CD14-positive monocyte (primary cell): ENCODE data around the gene PKP2. TPM values are rescaled to one million over a fixed set of nuclear protein-coding genes. Genes with fewer than 3 reads are reported as not detected.

Source experiments
- DNase-seq, 3 donors: peaks; one replicate each; pipeline ENCODE4 v3.0.0-alpha.2; 2011 to 2022
- H2AFZ ChIP-seq: 2 replicates; pipeline ENCODE4 v1.6.0; 2012; ENCODE audit warnings: mild to moderate bottlenecking, low read depth, low read length, inconsistent platforms; ENCODE audit not compliant: insufficient read depth, poor library complexity, severe bottlenecking
- H3K27ac ChIP-seq, 2 donors: 1 replicate in 1 of 2; 2 replicates in 1 of 2; pipeline ENCODE4 v1.5.1; 2012 to 2013; ENCODE audit warnings: low read length in 2 of 2, control low read depth in 1 of 2, inconsistent platforms in 1 of 2, low read depth in 1 of 2, mild to moderate bottlenecking in 1 of 2
- H3K27me3 ChIP-seq, 2 donors: one replicate each; pipeline versions ENCODE4 v1.6.0 to v1.6.1; 2011 to 2013; ENCODE audit warnings: low read length in 2 of 2; ENCODE audit not compliant: control insufficient read depth in 2 of 2, insufficient read depth in 2 of 2
- H3K36me3 ChIP-seq, 2 donors: replicated peaks in 1 of 2; 1 replicate in 1 of 2; 2 replicates in 1 of 2; pipeline versions ENCODE4 v1.5.1 to v1.6.1; 2012 to 2013; ENCODE audit warnings: low read length in 2 of 2, control low read depth in 1 of 2, inconsistent platforms in 1 of 2, mild to moderate bottlenecking in 1 of 2; ENCODE audit not compliant: insufficient read depth in 2 of 2, control insufficient read depth in 1 of 2
- H3K4me1 ChIP-seq, 2 donors: 1 replicate in 1 of 2; 2 replicates in 1 of 2; pipeline versions ENCODE4 v1.5.1 to v1.6.1; 2012 to 2013; ENCODE audit warnings: low read length in 2 of 2, control low read depth in 1 of 2, inconsistent platforms in 1 of 2, mild to moderate bottlenecking in 1 of 2, moderate library complexity in 1 of 2; ENCODE audit not compliant: insufficient read depth in 2 of 2, control insufficient read depth in 1 of 2
- H3K4me2 ChIP-seq: replicated peaks from 2 replicates; pipeline ENCODE3; 2012; ENCODE audit warnings: low read length, moderate library complexity, mild to moderate bottlenecking; ENCODE audit not compliant: poor library complexity, severe bottlenecking; ENCODE audit errors: extremely low read depth
- H3K4me3 ChIP-seq, 3 experiments: fragments of 200-600 bp in 1 of 3; sonication (generic) in 1 of 3; replicated peaks in 1 of 3; 1 replicate in 2 of 3; 2 replicates in 1 of 3; pipeline ENCODE4 v1.5.1; 2011 to 2013; ENCODE audit warnings: low read length in 3 of 3, mild to moderate bottlenecking in 3 of 3, control low read depth in 2 of 3, low read depth in 2 of 3, inconsistent platforms in 1 of 3, moderate library complexity in 1 of 3
- H3K79me2 ChIP-seq: 2 replicates; pipeline ENCODE4 v1.6.0; 2012; ENCODE audit warnings: mild to moderate bottlenecking, control low read depth, inconsistent platforms, low read length, moderate library complexity; ENCODE audit not compliant: insufficient read depth
- H3K9ac ChIP-seq: 2 replicates; pipeline ENCODE4 v1.6.0; 2017; ENCODE audit warnings: low read length, mild to moderate bottlenecking; ENCODE audit not compliant: insufficient read depth, poor library complexity, severe bottlenecking
- H3K9me3 ChIP-seq, 2 donors: replicated peaks in 1 of 2; 1 replicate in 1 of 2; 2 replicates in 1 of 2; pipeline versions ENCODE4 v1.5.1 to v1.6.1; 2012 to 2013; ENCODE audit warnings: low read length in 2 of 2, control low read depth in 1 of 2; ENCODE audit not compliant: control insufficient read depth in 1 of 2, insufficient read depth in 1 of 2
- H4K20me1 ChIP-seq: 2 replicates; pipeline ENCODE4 v1.6.0; 2012; ENCODE audit warnings: mild to moderate bottlenecking, low read length, control low read depth, moderate library complexity; ENCODE audit not compliant: insufficient read depth
- H3K27ac Mint-ChIP-seq, 7 donors: one replicate each; pipeline ENCODE4 v1.8.0; 2020; ENCODE audit warnings: mild to moderate bottlenecking in 7 of 7, mixed read lengths in 7 of 7, moderate library complexity in 6 of 7, inconsistent platforms in 2 of 7
- H3K27me3 Mint-ChIP-seq, 3 donors: one replicate each; pipeline ENCODE4 v1.8.0; 2021 to 2022; ENCODE audit warnings: low read depth in 3 of 3, mild to moderate bottlenecking in 3 of 3, mixed read lengths in 3 of 3, moderate library complexity in 3 of 3, inconsistent platforms in 1 of 3
- H3K36me3 Mint-ChIP-seq, 2 donors: one replicate each; pipeline ENCODE4 v1.8.0; 2020; ENCODE audit warnings: mixed read lengths in 2 of 2, inconsistent platforms in 1 of 2, mild to moderate bottlenecking in 1 of 2
- H3K4me1 Mint-ChIP-seq: one replicate; pipeline ENCODE4 v1.8.0; 2020; ENCODE audit warnings: mild to moderate bottlenecking, mixed read lengths
- H3K4me3 Mint-ChIP-seq, 2 donors: one replicate each; pipeline ENCODE4 v1.8.0; 2020; ENCODE audit warnings: mild to moderate bottlenecking in 2 of 2, mixed read lengths in 2 of 2, moderate library complexity in 1 of 2
- H3K9me3 Mint-ChIP-seq, 7 donors: one replicate each; pipeline ENCODE4 v1.8.0; 2020 to 2022; ENCODE audit warnings: mixed read lengths in 7 of 7, mild to moderate bottlenecking in 6 of 7, moderate library complexity in 6 of 7, inconsistent platforms in 2 of 7
- CTCF ChIP-seq: fragments of 200-600 bp; IDR thresholded peaks from one replicate; pipeline ENCODE4 v1.8.0; 2022; ENCODE audit warnings: antibody characterized with exemption, mild to moderate bottlenecking
- WGBS: methylation state at CpG from one replicate; pipeline ENCODE4 v1.1.5; 2013; ENCODE audit warnings: missing lambda C conversion rate; ENCODE audit not compliant: insufficient coverage; 5-methylcytosine and 5-hydroxymethylcytosine counted together
- intact Hi-C, 2 donors: fragments of 100-400 bp; cut with micrococcal nuclease; formaldehyde crosslinking; loops; one replicate each; pipeline versions ENCODE4 v1.15.0 to v1.15.1; 2023
- polyA plus RNA-seq, 3 donors: library from polyadenylated mRNA; depleted of rRNA in 1 of 3; unstranded in 2 of 3; stranded (reverse) in 1 of 3; fragments of 300-500 nt in 2 of 3; fragments of >200 nt in 1 of 3; fragmentation: Illumina TruSeq in 2 of 3; gene quantifications; 1 replicate in 2 of 3; 2 replicates in 1 of 3; pipeline ENCODE4 v1.2.3, GENCODE V29; 2012 to 2021

PKP2 gene
- polyA plus RNA-seq, 3 donors: 0.95 to 3.1 (median 2.9) TPM

- H3K4me2 ChIP-seq: peak overlapping the region; percentile 87
- Mint-ChIP-seq H3K27me3 (peaks cover 3 to 12% (median 5%) of the 10 kb centered on the region in 3 donors), H3K9me3 (peaks cover 0 to 2% (median 0%) of the 10 kb centered on the region in 7 donors), H3K4me1 (peaks cover 53% of the 10 kb centered on the region), H3K4me3 (peak overlapping the region; percentile 31 to 74), H3K27ac (peak overlapping the region in 1 of 7 donors; percentile 2), H3K36me3 (no peaks in the 10 kb centered on the region)
- peak overlapping the region in 1 of 3 experiments; percentile 35 for H3K4me3 ChIP-seq
- peaks cover 29 to 33% of the 10 kb centered on the region in 2 donors for H3K4me1 ChIP-seq
- no peaks in the 10 kb centered on the region for H4K20me1 ChIP-seq
- H3K79me2 ChIP-seq: no peaks in the 10 kb centered on the region
- no peaks in the 10 kb centered on the region for H3K27me3 ChIP-seq
- H3K27ac ChIP-seq: no peak overlapping the region
- no peaks in the 10 kb centered on the region for H3K9me3 ChIP-seq
- peak overlapping the region; percentile 24 for H2AFZ ChIP-seq
- H3K9ac ChIP-seq: no peak overlapping the region
- no peak for DNase-seq
- intact Hi-C loops: no loop called here
- no peaks in the 10 kb centered on the region for H3K36me3 ChIP-seq
- no CpG with 5 or more reads among the region's 2 CpGs for WGBS
- TF ChIP-seq CTCF: no peak
These were observed 2.0 kb downstream of the PKP2 start for GRCh38 chr12:32894566-32894965.

DNA sequence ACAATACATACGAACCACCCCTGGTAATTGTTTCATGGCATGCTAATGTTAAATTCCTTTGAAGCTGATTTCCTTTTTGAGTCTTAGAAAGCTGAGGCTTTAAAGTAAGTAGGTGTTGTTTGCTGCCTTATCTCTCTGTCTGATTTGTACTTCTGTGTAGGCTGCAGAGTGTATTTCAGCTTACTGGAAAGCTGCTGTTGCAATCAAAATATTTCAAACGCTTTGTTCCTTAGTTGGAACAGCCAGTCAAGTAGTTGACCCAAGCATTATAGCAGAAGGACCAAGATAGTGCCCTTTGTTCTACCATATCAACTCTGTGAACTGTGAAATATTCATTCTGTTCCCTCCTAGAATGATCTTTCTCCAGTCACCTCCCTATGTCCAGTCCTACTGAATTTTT, 3.1 kb downstream of the PKP2 start:
- H3K4me2 ChIP-seq: no peak overlapping the region
- Mint-ChIP-seq H3K9me3 (peaks cover 0 to 2% (median 0%) of the 10 kb centered on the region in 7 donors), H3K27ac (no peak overlapping the region), H3K27me3 (peaks cover 3 to 12% (median 5%) of the 10 kb centered on the region in 3 donors), H3K36me3 (no peaks in the 10 kb centered on the region), H3K4me3 (no peak overlapping the region), H3K4me1 (peaks cover 42% of the 10 kb centered on the region)
- no peak overlapping the region for H3K27ac ChIP-seq
- no peaks in the 10 kb centered on the region for H3K36me3 ChIP-seq
- intact Hi-C loops: no loop called here
- no peaks in the 10 kb centered on the region for H3K27me3 ChIP-seq
- H3K9ac ChIP-seq: no peak overlapping the region
- WGBS: no CpG with 5 or more reads among the region's 2 CpGs
- no peaks in the 10 kb centered on the region for H4K20me1 ChIP-seq
- no peaks in the 10 kb centered on the region for H3K79me2 ChIP-seq
- H2AFZ ChIP-seq: no peak overlapping the region
- H3K4me1 ChIP-seq: peaks cover 21 to 26% of the 10 kb centered on the region in 2 donors
- no peak for TF ChIP-seq CTCF
- no peaks in the 10 kb centered on the region for H3K9me3 ChIP-seq
- no peak overlapping the region for H3K4me3 ChIP-seq
- no peak for DNase-seq
